GM21367 (cell line): ENCODE data around the gene SNRPA.
"Not testable (repeated sequence)": the region's sequence is repeated elsewhere in the genome, so short reads cannot be mapped to it uniquely, and the experiment has no call there.

Experiments used
- ATAC-seq: cut with Tn5 transposase; IDR thresholded peaks from one replicate; pipeline ENCODE4 v1.9.1; 2021; ENCODE audit not compliant: unreplicated experiment

Gene SNRPA

GRCh38 chr19:40721140-40721486, 29.9 kb upstream of the SNRPA start:
- ATAC-seq = no peak

- no peak for ATAC-seq
Measured at GRCh38 chr19:40721936-40722661, 28.9 kb upstream of the SNRPA start.

GRCh38 chr19:40723661-40724254, 27.2 kb upstream of the SNRPA start:
- no peak for ATAC-seq

GRCh38 chr19:40724315-40724714, 26.7 kb upstream of the SNRPA start:
- ATAC-seq = no peak

GRCh38 chr19:40724855-40725254, 26.1 kb upstream of the SNRPA start:
- ATAC-seq = no peak

GRCh38 chr19:40726279-40726678, 24.7 kb upstream of the SNRPA start:
- no peak for ATAC-seq

GRCh38 chr19:40730065-40730464, 20.9 kb upstream of the SNRPA start:
- not testable (repeated sequence) for ATAC-seq

- ATAC-seq = not testable (repeated sequence)
Measured at GRCh38 chr19:40732304-40732703, 18.7 kb upstream of the SNRPA start.

- ATAC-seq = no peak
Measured at GRCh38 chr19:40733149-40733548, 17.9 kb upstream of the SNRPA start.

- no peak for ATAC-seq
Measured at GRCh38 chr19:40735013-40735771, 15.8 kb upstream of the SNRPA start.

- no peak for ATAC-seq
Measured at GRCh38 chr19:40736661-40737060, 14.3 kb upstream of the SNRPA start.

GRCh38 chr19:40737102-40737644, 13.8 kb upstream of the SNRPA start:
- no peak for ATAC-seq

- ATAC-seq = no peak
Measured at GRCh38 chr19:40739030-40739839, 11.8 kb upstream of the SNRPA start.

GRCh38 chr19:40739871-40740703, 10.9 kb upstream of the SNRPA start:
- ATAC-seq = no peak

GRCh38 chr19:40740747-40741146, 10.3 kb upstream of the SNRPA start:
- no peak for ATAC-seq

GRCh38 chr19:40741527-40742390, 9.2 kb upstream of the SNRPA start:
- ATAC-seq = no peak

GRCh38 chr19:40742477-40742876, 8.5 kb upstream of the SNRPA start:
- ATAC-seq = no peak

- ATAC-seq = no peak
Measured at GRCh38 chr19:40742886-40743285, 8.1 kb upstream of the SNRPA start.

- ATAC-seq = no peak
Measured at GRCh38 chr19:40743926-40744325, 7.1 kb upstream of the SNRPA start.
